Astrocyte of the hippocampus (primary cell): ENCODE data around the gene PHF14.

ENCODE experiments used
- DNase-seq: peaks from one replicate; pipeline ENCODE4 v3.0.0; 2011; ENCODE audit warnings: low read depth, low spot score

PHF14 gene

GRCh38 chr7:11206177-11206899, 232.7 kb downstream of the PHF14 start:
- no peak for DNase-seq

GRCh38 chr7:11207565-11207964, 233.9 kb downstream of the PHF14 start:
- DNase-seq, result no peak

- no peak for DNase-seq
Measured at GRCh38 chr7:11208883-11209465, 235.3 kb downstream of the PHF14 start.

- DNase-seq, result no peak
Measured at GRCh38 chr7:11210374-11210773, 236.7 kb downstream of the PHF14 start.

- peak; percentile 85 for DNase-seq
Measured at GRCh38 chr7:11212080-11212711, 238.5 kb downstream of the PHF14 start.

GRCh38 chr7:11212816-11213215, 239.1 kb downstream of the PHF14 start:
- DNase-seq, result peak; percentile 65

- DNase-seq, result no peak
Measured at GRCh38 chr7:11213266-11213665, 239.6 kb downstream of the PHF14 start.

GRCh38 chr7:11216276-11216675, 242.6 kb downstream of the PHF14 start:
- DNase-seq, result no peak

- no peak for DNase-seq
Measured at GRCh38 chr7:11217848-11218565, 244.3 kb downstream of the PHF14 start.
